G401 (cell line): Measurements from ENCODE around the gene DTWD2. TPM values are rescaled to one million over a fixed set of nuclear protein-coding genes. Genes with fewer than 3 reads are reported as not detected.
A peak's percentile ranks its signal among the peaks of the same experiment; 100 is the strongest.

ENCODE experiments used
- DNase-seq: peaks from one replicate; pipeline ENCODE4 v3.0.0-alpha.2; 2015; ENCODE audit warnings: low spot score
- in situ Hi-C: cut with HindIII; loops from 2 replicates; pipeline ENCODE4 v1.10.0; 2016; ENCODE audit warnings: low sequenced_read_pairs, mixed read lengths
- total RNA-seq: library from RNA; depleted of rRNA; stranded (reverse); fragments of >200 nt; shearing (Covaris generic); gene quantifications from 2 replicates; pipeline ENCODE4 v1.2.3, GENCODE V29; 2014; rRNA removed

DTWD2 gene, protein sequence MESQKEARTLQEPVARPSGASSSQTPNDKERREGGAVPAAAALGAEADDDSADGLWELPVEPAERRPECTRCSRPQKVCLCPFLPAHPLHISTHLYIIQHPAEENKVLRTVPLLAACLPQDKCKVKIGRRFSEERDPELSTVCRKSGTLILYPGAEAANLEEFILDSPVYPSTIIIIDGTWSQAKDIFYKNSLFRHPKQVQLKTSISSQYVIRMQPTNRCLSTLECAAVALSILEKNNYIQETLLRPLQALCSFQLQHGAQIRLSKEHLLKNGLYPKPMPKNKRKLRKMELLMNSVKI
- total RNA-seq: 4.3 and 11.0 TPM in 2 replicates

DNA sequence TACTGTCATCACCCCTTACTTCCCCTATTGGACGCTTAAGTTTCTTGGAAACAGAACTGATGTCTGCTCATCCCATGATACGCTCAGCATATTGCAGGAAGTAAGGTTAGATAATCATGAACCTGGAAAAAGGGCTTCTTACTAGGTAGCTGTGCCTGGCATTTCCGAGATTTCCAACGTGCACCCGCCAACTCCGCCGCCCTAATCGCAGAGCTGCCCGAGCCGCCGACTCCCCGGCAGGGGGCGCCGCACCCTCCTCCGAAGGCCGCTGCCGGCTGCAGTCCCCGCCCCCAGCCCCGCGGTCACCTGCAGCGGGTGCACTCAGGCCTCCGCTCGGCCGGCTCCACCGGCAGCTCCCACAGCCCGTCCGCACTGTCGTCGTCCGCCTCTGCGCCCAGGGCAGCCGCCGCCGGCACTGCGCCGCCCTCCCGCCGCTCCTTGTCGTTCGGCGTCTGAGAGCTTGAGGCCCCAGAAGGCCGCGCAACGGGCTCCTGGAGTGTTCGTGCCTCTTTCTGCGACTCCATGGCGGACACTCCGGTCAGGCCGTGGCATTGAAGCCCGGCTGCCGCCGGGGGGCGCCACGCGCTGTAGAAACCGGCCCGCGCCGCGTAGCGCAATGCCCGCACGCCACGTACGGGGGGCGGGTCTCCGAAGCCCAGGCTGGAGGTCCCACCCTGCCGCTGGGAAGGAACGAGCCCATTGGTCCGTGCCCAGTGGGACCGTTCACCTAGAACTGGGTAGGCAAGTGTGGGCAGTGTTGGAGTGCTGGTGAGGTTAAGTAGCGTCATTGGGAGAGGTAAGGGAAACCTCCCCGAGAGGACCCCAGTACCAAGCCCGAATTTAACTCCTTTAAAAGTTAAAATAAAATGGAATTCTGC, at the start of gene DTWD2:
Gene DTWD2, minus strand, starts transcription at position 560 of the 878 bp plus-strand sequence. Its CDS starts 36 bp downstream, at position 524.
- peak; percentile 96 for DNase-seq
- in situ Hi-C loops: loop anchor here (25.0 kb wide), 1 partner anchor 424 kb away; no protein-coding TSS in a partner anchor

GRCh38 chr5:119037496-119038215, 49.3 kb upstream of the DTWD2 start:
- in situ Hi-C loops: no loop called here
- no peak for DNase-seq

GRCh38 chr5:119036101-119036762, 47.9 kb upstream of the DTWD2 start:
- in situ Hi-C loops: no loop called here
- DNase-seq: no peak

DNA sequence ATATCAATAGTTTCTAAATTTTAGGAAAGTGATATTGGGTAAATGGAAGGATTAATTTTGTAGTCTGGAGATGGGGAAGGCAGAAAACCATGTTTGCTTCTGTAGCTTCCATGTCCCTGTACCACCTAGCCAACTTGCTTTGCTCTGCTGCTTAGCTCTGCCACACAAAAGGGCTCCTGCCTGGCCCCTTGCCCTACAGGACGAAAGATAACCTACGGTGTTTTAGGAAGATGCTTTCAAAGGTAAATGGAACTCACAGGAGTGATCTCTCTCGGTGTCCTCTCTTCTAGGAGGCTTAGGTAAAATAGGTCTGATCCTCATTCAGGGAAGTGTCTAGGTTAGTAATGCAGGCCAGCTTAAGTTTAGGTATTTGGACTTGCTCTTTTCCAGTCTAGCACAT, 44.8 kb upstream of the DTWD2 start:
- in situ Hi-C loops: no loop called here
- no peak for DNase-seq

DNA sequence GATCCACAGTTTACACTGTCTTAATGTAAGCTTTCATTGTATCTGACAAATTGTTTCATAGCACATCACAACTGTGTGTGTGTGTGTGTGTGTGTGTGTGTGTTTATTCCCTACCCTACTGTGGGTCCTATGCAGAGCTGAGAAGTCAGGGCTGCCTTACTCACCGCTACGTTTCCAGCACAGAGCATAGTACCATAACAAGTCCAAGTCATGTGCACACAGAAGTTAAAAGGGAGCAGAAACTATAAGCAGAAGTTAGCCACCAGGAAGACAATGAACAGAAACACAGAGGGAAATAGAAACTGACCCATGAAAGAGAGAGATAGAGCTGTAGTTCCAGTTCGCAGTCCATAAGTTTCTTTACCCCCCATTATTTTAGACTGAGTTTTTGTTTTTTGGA, 44.3 kb upstream of the DTWD2 start:
- in situ Hi-C loops: no loop called here
- no peak for DNase-seq

- no peak for DNase-seq
- in situ Hi-C loops: no loop called here
These were observed 43.6 kb upstream of the DTWD2 start for GRCh38 chr5:119031905-119032304.

- in situ Hi-C loops: no loop called here
- no peak for DNase-seq
These were observed 42.9 kb upstream of the DTWD2 start for GRCh38 chr5:119031011-119031886.

GRCh38 chr5:119028575-119028974, 40.2 kb upstream of the DTWD2 start:
- in situ Hi-C loops: no loop called here
- no peak for DNase-seq

- in situ Hi-C loops: no loop called here
- no peak for DNase-seq
These were observed 34.4 kb upstream of the DTWD2 start for GRCh38 chr5:119022773-119023172.

DNA sequence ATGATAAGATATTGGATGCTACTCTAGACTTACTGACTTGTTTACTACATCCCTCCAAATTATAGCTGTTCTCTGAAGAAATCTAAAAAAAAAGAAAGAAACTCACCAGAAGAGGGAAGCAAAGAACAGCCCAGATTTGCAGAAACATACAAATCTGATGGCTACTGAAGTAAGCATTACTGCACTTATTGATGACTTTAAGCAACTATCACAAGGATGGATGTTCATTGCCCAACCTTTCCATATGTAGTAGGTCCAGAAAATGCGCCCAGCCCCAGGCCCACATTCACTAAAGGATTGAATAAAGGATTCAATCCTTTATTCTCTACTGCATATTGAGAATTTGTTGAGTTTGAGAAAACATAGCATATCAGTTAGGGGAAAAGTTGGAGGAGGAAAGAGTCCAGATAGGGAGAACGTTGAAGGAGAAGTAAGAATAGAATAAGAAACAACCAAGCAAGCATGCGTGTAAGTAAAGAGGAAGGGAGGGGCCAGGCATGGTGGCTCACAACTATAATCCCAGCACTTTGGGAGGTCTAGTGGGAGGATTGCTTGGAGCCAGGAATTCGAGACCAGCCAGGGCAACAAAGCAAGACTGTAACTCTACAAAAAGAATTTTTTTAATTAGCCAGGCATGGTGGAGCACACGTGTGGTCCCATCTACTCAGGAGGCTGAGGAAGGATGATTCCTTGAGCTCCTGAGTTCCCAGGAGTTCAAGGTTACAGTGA, 33.8 kb upstream of the DTWD2 start:
- in situ Hi-C loops: no loop called here
- DNase-seq: peak; percentile 23

DNA sequence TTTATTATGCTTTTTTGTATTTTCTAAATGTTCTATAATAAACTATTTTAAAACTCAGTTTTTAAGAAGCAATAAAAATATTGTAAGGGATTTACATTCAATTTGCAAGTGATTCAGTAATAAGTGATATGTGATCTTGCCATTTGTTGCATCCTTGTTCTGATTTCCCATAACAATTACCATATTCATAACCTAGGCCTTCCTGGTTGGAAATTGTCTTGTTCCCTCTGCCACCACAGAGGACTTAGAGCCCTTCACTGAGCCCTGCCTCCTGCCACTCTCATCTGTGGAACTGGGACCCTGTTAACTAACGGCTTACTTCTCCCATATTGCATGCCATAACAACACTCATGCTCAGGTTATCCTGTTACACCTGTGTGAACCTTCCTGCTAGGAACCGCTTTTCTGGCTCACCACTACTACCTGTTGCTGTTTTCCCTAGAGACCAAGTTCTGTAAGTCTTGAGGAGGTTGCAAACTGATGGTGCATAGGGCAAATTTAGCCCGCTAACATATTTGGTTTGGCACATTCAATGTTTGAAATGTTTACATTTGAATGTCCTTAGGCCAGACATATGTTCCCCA, 32.9 kb upstream of the DTWD2 start:
- in situ Hi-C loops: no loop called here
- no peak for DNase-seq

GRCh38 chr5:119019949-119020348, 31.6 kb upstream of the DTWD2 start:
- DNase-seq: peak; percentile 1
- in situ Hi-C loops: no loop called here

GRCh38 chr5:119019501-119019900, 31.2 kb upstream of the DTWD2 start:
- DNase-seq: no peak
- in situ Hi-C loops: no loop called here

DNA sequence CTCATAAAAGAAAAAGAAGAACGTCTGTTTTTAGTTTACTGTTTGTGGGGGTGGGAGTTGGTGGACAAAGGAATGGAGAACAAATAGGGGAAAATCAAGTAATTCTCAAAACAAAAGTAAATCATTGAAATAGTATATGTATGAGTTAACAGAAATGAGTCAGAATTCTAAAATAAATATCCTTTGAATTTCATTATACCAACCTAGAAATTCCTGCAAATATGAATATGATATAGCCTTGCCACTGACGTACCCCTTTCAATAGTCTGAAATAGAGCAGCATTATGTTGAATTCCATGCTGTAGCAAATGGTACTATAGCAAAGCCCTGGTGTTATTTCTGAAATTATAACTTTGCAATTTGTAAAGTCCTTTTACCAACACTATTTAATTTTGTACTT, 29.6 kb upstream of the DTWD2 start:
- DNase-seq: no peak
- in situ Hi-C loops: no loop called here

- no peak for DNase-seq
- in situ Hi-C loops: no loop called here
These were observed 27.9 kb upstream of the DTWD2 start for GRCh38 chr5:119016125-119016774.

DNA sequence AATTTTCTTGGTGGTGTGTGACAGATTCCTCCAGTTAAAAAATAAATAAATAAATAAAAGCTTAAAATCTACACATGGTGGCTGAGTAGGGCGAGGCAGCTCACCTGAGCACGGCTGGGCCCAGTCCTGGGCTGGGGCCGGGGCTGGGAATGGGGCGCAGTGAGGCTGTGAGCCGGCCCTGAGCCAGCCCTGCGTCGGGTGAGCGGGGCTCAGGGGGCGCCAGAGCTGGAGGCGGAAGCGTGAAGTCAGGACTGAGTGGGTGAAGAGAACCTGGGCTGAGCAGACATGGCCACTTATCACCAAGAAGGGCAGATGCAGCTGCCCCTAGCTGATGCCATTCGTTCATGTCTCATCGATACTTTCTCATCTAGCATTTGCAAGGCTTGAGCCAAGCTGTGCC, 22.8 kb upstream of the DTWD2 start:
- no peak for DNase-seq
- in situ Hi-C loops: no loop called here

- no peak for DNase-seq
- in situ Hi-C loops: no loop called here
These were observed 21.9 kb upstream of the DTWD2 start for GRCh38 chr5:119010206-119010605.
